Measurements from ENCODE around the gene RAB22A. TPM values are rescaled to one million over a fixed set of nuclear protein-coding genes. Genes with fewer than 3 reads are reported as not detected.

Gene RAB22A
- total and polyA plus RNA-seq, 4 donors, result 21.6 to 32.2 (median 23.4) TPM

- Histone ChIP-seq H3K36me3 (ENCODE audit: control insufficient read depth, insufficient read depth, low read length) (no peaks in the 10 kb centered on the region), H3K4me3 (ENCODE audit: low read depth, low read length) (no peak overlapping the region), H3K4me1 (ENCODE audit: control insufficient read depth, insufficient read depth, low read length) (no peaks in the 10 kb centered on the region), H3K27ac (ENCODE audit: low read depth, low read length) (no peak overlapping the region), H3K27me3 (ENCODE audit: control insufficient read depth, insufficient read depth, low read length) (no peaks in the 10 kb centered on the region), H3K9me3 (ENCODE audit: control insufficient read depth, insufficient read depth, low read length) (no peaks in the 10 kb centered on the region)
- WGBS (ENCODE audit: insufficient coverage), result no CpG with 5 or more reads among the region's 1 CpG
- no peak for DNase-seq (ENCODE audit: low read depth in 4 of 6, low spot score in 6 of 6)
These were observed 67.5 kb downstream of the RAB22A start for GRCh38 chr20:58377017-58377416.

DNA sequence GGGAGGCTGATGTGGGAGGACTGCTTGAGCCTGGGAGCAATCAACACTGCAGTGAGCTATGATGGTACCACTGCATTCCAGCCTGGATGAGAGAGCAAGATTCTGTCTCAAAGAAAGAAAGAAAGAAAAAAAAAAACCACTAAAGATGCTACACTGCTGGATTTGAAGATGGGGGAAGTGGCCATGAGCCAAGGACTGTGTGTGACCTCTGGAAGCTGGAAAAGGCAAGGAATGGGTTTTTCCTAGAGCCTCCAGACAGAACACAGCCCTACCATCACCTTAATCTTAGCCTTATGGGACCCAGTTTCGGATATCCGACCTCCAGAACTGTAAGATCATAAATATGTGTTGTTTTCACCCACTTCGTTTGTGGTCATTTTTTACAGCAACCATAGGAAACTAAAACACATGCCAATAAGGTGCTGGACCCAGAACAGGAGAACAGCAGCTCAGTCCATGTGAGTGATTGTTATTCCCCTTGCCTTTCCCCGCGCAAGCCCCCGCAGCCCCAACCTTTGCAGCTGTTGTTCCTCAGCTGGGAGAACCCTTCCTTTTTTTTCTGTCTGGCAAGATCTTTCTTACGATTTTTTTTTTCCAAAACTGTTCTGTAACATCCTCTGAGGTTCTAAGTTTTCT lies 68.4 kb downstream of the RAB22A start:
- DNase-seq (ENCODE audit: low read depth in 4 of 6, low spot score in 6 of 6), result no peak
- WGBS (ENCODE audit: insufficient coverage), result 86% methylated on average over 4 of the region's 7 CpGs

GRCh38 chr20:58378704-58379103 lies 69.2 kb downstream of the RAB22A start:
- Histone ChIP-seq H3K9me3 (ENCODE audit: control insufficient read depth, insufficient read depth, low read length) (no peaks in the 10 kb centered on the region), H3K27ac (ENCODE audit: low read depth, low read length) (no peak overlapping the region), H3K27me3 (ENCODE audit: control insufficient read depth, insufficient read depth, low read length) (no peaks in the 10 kb centered on the region), H3K4me1 (ENCODE audit: control insufficient read depth, insufficient read depth, low read length) (no peaks in the 10 kb centered on the region), H3K36me3 (ENCODE audit: control insufficient read depth, insufficient read depth, low read length) (no peaks in the 10 kb centered on the region), H3K4me3 (ENCODE audit: low read depth, low read length) (no peak overlapping the region)
- DNase-seq (ENCODE audit: low read depth in 4 of 6, low spot score in 6 of 6), result no peak
- no CpG with 5 or more reads among the region's 3 CpGs for WGBS (ENCODE audit: insufficient coverage)

More for the DNA sequence above, 68.4 kb downstream of the RAB22A start:
- Histone ChIP-seq H3K36me3 (ENCODE audit: control insufficient read depth, insufficient read depth, low read length) (no peaks in the 10 kb centered on the region), H3K27me3 (ENCODE audit: control insufficient read depth, insufficient read depth, low read length) (no peaks in the 10 kb centered on the region), H3K27ac (ENCODE audit: low read depth, low read length) (no peak overlapping the region), H3K4me1 (ENCODE audit: control insufficient read depth, insufficient read depth, low read length) (no peaks in the 10 kb centered on the region), H3K4me3 (ENCODE audit: low read depth, low read length) (no peak overlapping the region), H3K9me3 (ENCODE audit: control insufficient read depth, insufficient read depth, low read length) (no peaks in the 10 kb centered on the region)

GRCh38 chr20:58381627-58382026 lies 72.1 kb downstream of the RAB22A start:
- no peaks in the 10 kb centered on the region for H3K27me3 ChIP-seq (ENCODE audit: control insufficient read depth, insufficient read depth, low read length)
- 100% methylated on average over 2 of the region's 7 CpGs for WGBS (ENCODE audit: insufficient coverage)
- no peak for DNase-seq (ENCODE audit: low read depth in 4 of 6, low spot score in 6 of 6)

DNA sequence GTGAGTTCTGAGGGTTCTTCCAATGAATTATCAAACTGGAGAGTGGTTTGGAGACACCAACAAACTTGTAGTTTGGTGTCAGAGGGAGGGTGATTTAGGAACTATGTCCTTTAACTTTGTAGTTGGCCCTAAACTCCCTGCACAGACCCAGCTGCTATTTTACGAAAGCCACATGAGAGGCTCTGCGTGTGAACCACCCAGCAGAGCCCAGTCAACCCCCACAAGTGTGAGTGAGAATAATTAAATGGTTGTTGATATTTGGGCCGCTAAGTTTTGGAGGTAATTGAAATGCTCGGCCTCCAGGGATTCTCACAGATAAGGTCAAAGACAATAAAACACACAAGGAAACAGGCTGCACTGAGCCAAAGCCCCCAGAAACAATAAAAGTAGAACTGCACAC lies 72.6 kb downstream of the RAB22A start:
- Histone ChIP-seq H3K27me3 (ENCODE audit: control insufficient read depth, insufficient read depth, low read length) (no peaks in the 10 kb centered on the region), H3K4me3 (ENCODE audit: low read depth, low read length) (no peak overlapping the region), H3K27ac (ENCODE audit: low read depth, low read length) (no peak overlapping the region), H3K4me1 (ENCODE audit: control insufficient read depth, insufficient read depth, low read length) (no peaks in the 10 kb centered on the region), H3K36me3 (ENCODE audit: control insufficient read depth, insufficient read depth, low read length) (no peaks in the 10 kb centered on the region), H3K9me3 (ENCODE audit: control insufficient read depth, insufficient read depth, low read length) (no peaks in the 10 kb centered on the region)
- 90% methylated on average over 2 of the region's 4 CpGs for WGBS (ENCODE audit: insufficient coverage)
- no peak for DNase-seq (ENCODE audit: low read depth in 4 of 6, low spot score in 6 of 6)

More at GRCh38 chr20:58381627-58382026, 72.1 kb downstream of the RAB22A start:
- Histone ChIP-seq H3K4me3 (ENCODE audit: low read depth, low read length) (no peak overlapping the region), H3K36me3 (ENCODE audit: control insufficient read depth, insufficient read depth, low read length) (no peaks in the 10 kb centered on the region), H3K9me3 (ENCODE audit: control insufficient read depth, insufficient read depth, low read length) (no peaks in the 10 kb centered on the region), H3K4me1 (ENCODE audit: control insufficient read depth, insufficient read depth, low read length) (no peaks in the 10 kb centered on the region), H3K27ac (ENCODE audit: low read depth, low read length) (no peak overlapping the region)

- DNase-seq (ENCODE audit: low read depth in 4 of 6, low spot score in 6 of 6), result peak in 2 of 6 donors; percentile 24 to 49
- WGBS (ENCODE audit: insufficient coverage), result 60% methylated on average over 3 of the region's 5 CpGs
These were observed 75.3 kb downstream of the RAB22A start for GRCh38 chr20:58384821-58385220.

GRCh38 chr20:58388028-58388601 lies 78.6 kb downstream of the RAB22A start:
- Histone ChIP-seq H3K27me3 (ENCODE audit: control insufficient read depth, insufficient read depth, low read length) (no peaks in the 10 kb centered on the region), H3K27ac (ENCODE audit: low read depth, low read length) (no peak overlapping the region), H3K9me3 (ENCODE audit: control insufficient read depth, insufficient read depth, low read length) (no peaks in the 10 kb centered on the region), H3K4me1 (ENCODE audit: control insufficient read depth, insufficient read depth, low read length) (peaks cover 13% of the 10 kb centered on the region), H3K36me3 (ENCODE audit: control insufficient read depth, insufficient read depth, low read length) (no peaks in the 10 kb centered on the region), H3K4me3 (ENCODE audit: low read depth, low read length) (peak overlapping the region; percentile 65)
- WGBS (ENCODE audit: insufficient coverage), result no CpG with 5 or more reads among the region's 4 CpGs
- DNase-seq (ENCODE audit: low read depth in 4 of 6, low spot score in 6 of 6), result no peak

More at GRCh38 chr20:58384821-58385220, 75.3 kb downstream of the RAB22A start:
- H3K36me3 ChIP-seq (ENCODE audit: control insufficient read depth, insufficient read depth, low read length), result no peaks in the 10 kb centered on the region
- no peaks in the 10 kb centered on the region for H3K27me3 ChIP-seq (ENCODE audit: control insufficient read depth, insufficient read depth, low read length)
- H3K4me1 ChIP-seq (ENCODE audit: control insufficient read depth, insufficient read depth, low read length), result peaks cover 3% of the 10 kb centered on the region
- no peak overlapping the region for H3K27ac ChIP-seq (ENCODE audit: low read depth, low read length)
- H3K4me3 ChIP-seq (ENCODE audit: low read depth, low read length), result no peak overlapping the region
- no peaks in the 10 kb centered on the region for H3K9me3 ChIP-seq (ENCODE audit: control insufficient read depth, insufficient read depth, low read length)

GRCh38 chr20:58388882-58389323 lies 79.4 kb downstream of the RAB22A start, which contains the start of gene VAPB:
Gene VAPB (plus strand): TSS chr20:58389229. CDS start chr20:58389460, 231 bp downstream.
- Histone ChIP-seq H3K4me3 (ENCODE audit: low read depth, low read length) (peak within 1 kb of the TSS; percentile 76), H3K36me3 (ENCODE audit: control insufficient read depth, insufficient read depth, low read length) (no peaks in the 10 kb centered on the region), H3K4me1 (ENCODE audit: control insufficient read depth, insufficient read depth, low read length) (peaks cover 13% of the 10 kb centered on the region), H3K27me3 (ENCODE audit: control insufficient read depth, insufficient read depth, low read length) (no peaks in the 10 kb centered on the region), H3K9me3 (ENCODE audit: control insufficient read depth, insufficient read depth, low read length) (no peaks in the 10 kb centered on the region), H3K27ac (ENCODE audit: low read depth, low read length) (peak within 1 kb of the TSS; percentile 83)
- DNase-seq (ENCODE audit: low read depth in 4 of 6, low spot score in 6 of 6), result peak; percentile 84 to 98 (median 90)
- WGBS (ENCODE audit: insufficient coverage), result under 1% methylated on average over 49 of the region's 51 CpGs

GRCh38 chr20:58389324-58389967 lies 79.9 kb downstream of the RAB22A start:
- 1% methylated on average over 56 of the region's 56 CpGs for WGBS (ENCODE audit: insufficient coverage)
- Histone ChIP-seq H3K4me1 (ENCODE audit: control insufficient read depth, insufficient read depth, low read length) (peaks cover 13% of the 10 kb centered on the region), H3K27ac (ENCODE audit: low read depth, low read length) (peak overlapping the region; percentile 83), H3K27me3 (ENCODE audit: control insufficient read depth, insufficient read depth, low read length) (no peaks in the 10 kb centered on the region), H3K4me3 (ENCODE audit: low read depth, low read length) (peak overlapping the region; percentile 76), H3K36me3 (ENCODE audit: control insufficient read depth, insufficient read depth, low read length) (no peaks in the 10 kb centered on the region), H3K9me3 (ENCODE audit: control insufficient read depth, insufficient read depth, low read length) (no peaks in the 10 kb centered on the region)
- no peak for DNase-seq (ENCODE audit: low read depth in 4 of 6, low spot score in 6 of 6)

Data from spinal cord (tissue), 10 donors.